Stimulated activated CD4-positive, alpha-beta T cell treated with anti-CD3 and anti-CD28 coated beads, Interleukin-15, amount 100 ng/mL, for 1 hour (primary cell): Measurements from ENCODE around the gene BNC2.

Experiments used
- DNase-seq, 2 donors: peaks; one replicate each; pipeline ENCODE4 v3.0.0-alpha.2; 2020; ENCODE audit warnings: low read depth in 1 of 2, low spot score in 1 of 2

BNC2 gene

DNA sequence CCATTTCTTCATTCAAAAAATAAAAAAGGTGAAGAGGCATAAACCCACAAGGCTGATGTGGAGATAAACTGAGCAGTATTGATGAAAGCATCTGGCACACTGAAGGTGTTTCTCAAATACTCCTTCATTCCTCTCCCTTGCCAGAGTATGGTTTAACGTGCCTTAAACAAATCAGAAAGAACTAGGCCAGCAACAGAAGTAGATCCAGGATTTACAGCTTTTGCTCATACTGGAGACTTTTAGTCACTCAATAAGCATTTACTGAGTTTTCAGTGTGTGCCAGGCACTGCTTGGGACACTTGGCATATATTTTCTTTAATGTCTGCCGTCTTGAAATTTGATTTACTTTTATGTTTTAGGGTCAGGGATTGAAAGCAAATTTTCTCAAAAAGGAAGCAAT is 53.0 kb downstream of the BNC2 start:
- DNase-seq = no peak

DNA sequence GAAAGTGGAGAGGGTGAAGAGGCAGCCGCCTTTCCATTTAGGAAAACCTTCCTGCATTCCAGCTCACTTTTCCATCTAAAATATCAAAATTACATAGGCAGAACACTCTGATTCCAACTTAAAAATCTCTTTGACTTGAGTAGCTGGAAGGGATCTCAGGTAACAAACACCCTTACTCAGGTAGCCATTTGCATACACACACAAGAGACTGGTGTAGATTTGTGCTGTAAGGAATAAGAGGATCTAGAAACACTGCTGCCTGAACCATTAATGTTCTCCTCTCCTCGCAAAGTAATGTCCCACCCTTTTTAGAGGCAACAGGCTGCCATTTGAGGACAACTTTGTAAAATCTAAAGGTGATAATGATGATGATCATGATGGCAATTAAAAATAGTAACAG is 53.5 kb downstream of the BNC2 start:
- no peak for DNase-seq

DNA sequence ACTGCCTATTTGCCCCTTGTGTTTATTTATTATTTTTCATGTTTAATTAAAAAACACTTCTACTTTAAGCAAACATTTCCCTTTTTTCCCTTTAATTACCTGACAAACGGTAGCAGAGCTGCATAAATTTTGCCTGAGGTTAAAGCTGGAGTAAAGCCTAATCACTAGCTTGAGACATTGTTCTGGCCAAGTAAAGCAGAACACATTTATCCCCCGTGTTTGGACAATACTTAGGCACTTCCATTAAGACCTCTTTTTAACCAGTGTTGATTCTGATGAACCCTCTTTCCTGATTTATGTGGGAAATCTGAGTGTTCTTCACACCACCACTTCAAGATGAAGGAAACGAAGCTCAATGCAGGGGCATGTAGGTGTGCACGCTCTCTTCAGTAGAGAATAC is 54.5 kb downstream of the BNC2 start:
- DNase-seq = no peak

DNA sequence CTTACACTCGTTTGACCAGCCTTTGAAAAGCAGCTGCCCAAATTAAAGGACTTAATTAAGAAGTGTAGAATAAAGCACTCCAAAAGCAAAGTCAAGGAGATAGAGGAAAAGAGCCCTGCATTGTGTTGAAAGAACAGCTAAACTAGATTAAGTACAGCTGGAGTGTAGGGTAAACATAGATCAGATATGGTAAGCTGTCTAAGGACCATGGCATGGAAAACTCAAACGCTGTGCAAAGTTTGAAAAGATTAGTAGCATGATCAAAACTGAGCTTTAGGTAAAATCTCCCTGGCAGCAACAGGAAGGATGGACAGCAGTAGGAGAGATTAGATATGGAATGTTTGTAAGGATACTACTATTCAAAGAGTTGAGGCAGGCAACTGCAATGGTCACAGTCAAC is 55.4 kb downstream of the BNC2 start:
- DNase-seq = no peak

DNA sequence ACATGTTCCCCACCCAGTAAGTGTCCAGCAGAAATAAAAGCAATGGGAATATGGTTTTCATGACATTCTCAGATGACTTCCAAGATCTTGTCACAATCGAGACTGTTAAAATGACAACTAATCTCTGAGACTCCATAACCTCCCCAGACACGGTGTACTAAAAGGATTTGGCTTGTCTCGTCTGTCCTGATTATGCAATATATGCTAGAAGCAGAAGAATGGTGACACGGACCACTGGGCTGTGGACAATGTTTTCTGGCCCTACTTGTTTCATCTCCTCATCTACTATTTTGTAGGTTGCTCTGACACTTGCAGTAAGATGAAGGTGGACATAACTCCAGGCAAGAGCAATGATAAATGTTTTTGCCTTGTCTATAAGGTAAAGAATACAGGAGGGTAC is 56.6 kb downstream of the BNC2 start:
- DNase-seq = no peak

DNA sequence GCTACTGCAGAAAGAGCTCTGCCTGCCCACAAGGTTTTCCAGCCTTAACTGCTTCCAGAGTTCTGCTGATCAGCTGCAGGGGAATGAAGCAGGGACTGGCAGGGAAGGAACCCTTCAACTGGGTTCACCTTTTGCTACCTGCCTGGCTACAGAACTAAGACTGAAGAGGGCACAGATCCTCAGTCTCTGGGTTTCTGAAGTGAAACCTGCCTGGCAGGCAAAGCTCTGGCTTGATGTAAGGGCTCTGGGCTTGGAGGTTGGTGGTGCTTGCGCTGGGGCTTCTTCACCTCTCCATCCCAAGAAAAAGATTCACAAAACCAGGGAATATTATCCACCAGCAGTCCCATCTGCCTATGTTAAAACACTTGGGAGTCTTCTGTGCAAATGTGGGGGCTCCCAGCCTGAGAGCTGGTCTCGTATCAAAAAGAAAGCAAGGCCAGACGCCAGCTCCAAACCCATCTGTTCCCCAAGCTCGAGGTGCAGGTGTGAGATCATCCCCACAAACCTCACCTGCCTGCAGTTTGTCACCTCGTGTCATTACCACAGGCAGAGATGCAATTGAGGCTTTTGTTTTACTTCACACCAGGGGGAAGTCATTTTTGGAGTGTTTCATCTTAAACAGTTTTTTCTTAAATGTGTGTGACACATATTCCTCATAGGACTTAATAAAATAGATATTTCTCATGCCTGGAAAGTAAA is 58.3 kb downstream of the BNC2 start:
- DNase-seq = no peak

DNA sequence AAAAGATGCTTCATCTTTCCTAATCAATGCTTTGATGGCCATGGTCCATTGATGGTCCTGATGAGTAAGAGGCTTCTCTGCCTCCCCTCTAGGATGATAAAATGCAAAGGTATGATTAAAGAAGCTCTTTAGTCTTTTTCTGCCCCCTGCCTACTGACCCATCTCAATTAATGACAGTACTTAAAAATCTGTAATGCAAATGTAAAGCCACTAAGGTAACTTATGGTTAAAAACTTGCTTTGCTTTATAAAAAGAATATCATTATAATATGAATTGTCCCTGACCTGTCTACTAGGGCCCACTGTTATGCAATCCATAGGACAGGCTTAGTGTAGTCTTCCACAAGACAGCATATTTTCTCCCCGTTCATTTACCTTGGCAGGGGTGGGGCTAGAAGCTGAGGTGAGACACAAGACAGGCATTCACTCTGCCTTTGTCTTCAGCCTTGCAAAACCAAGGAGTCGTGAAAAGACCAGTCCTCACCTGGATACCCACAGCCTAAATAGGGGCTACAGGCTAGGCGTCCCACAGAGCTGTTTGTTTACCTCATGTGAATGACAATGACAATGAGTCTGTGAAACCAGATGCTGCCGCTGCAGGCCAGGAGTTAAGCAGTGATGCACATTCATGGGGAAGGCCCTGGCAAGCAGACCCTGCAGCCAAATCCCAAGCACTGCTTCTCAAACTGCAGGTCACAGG is 60.4 kb downstream of the BNC2 start:
- DNase-seq = no peak

DNA sequence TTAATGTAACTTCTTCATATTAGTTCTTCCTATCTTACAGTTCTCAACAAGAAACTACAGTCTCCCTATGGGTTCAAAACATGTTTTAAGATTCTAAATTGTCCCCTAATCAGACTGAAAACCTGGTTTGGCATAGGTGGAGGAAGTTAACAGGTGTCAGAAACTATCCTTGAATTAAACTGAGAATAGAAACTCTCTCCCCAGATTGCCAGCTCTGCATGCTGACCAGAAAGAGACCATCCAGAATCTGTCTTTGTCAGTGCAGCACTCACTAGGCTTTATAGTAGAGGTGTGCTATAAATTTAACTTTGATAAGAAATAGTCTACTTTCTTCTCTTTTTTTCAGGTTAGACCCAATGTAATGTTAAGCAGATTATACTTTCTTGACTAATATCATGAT is 63.8 kb downstream of the BNC2 start:
- no peak for DNase-seq

DNA sequence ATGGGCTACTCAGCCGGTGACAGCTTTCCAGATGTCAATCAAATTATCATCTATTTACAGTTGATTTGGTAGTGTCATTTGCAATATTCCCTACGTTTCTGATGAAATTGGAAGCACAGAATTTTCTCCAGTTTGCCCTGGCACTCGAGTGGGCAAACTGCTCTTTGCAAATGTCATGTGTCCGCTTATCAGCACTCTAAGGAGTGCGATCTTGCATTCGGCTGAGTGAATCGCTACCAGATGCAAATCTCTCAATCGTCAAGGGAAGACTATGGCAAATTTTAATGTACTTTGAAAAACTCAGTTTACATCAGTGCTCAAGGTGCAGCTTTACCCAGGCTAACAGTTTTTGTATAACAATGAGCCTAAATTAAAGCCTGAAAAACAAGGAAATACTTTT is 66.8 kb downstream of the BNC2 start:
- DNase-seq = no peak

DNA sequence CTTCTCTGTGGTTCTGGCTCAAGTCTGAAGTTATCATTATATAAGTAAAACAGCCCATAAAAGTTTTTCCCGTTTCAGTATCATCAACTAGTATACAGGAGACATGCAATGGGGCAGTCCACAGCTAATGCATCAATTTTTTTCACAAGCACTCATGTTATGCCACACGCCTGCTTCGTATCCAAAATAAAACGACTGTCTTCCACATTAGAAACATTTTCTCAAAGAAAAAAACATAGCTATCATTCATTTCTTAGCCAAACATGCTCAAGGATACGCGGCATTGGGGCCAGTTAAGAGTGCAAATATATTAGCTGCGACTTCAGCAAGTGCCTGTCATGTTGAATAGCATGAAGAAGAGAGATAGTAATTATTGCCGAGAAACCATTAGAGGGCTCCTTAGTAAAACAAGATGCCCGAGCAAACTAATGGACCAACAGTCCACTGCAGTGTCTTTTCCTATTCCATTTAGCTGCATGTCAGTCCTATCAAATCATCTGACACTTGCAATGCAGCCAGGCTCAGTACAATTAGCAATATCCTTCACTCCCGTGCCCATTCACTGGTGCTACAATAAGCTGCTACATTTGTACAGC is 68.5 kb downstream of the BNC2 start:
- no peak for DNase-seq

DNA sequence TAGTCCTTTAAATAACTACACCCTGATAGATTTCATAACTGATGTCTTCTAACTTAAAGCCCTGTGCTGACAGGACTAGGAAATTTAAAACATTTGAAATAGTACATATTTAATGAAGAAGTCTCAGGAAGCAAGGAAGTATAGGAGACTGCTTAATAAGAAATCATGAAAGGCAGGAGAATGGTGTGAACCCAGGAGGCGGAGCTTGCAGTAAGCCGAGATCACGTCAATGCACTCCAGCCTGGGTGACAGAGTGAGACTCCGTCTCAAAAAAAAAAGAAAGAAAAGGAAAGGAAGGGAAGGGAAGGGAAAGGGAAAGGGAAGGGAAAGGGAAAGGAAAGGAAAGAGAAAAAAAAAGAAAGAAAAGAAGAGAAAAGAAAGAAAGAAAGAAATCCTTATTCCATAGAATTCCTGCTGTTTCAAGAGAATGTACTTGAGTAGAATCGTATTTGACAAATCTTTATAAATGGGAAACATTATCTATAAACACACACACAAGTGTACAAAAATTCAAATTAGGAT is 74.1 kb downstream of the BNC2 start:
- no peak for DNase-seq

DNA sequence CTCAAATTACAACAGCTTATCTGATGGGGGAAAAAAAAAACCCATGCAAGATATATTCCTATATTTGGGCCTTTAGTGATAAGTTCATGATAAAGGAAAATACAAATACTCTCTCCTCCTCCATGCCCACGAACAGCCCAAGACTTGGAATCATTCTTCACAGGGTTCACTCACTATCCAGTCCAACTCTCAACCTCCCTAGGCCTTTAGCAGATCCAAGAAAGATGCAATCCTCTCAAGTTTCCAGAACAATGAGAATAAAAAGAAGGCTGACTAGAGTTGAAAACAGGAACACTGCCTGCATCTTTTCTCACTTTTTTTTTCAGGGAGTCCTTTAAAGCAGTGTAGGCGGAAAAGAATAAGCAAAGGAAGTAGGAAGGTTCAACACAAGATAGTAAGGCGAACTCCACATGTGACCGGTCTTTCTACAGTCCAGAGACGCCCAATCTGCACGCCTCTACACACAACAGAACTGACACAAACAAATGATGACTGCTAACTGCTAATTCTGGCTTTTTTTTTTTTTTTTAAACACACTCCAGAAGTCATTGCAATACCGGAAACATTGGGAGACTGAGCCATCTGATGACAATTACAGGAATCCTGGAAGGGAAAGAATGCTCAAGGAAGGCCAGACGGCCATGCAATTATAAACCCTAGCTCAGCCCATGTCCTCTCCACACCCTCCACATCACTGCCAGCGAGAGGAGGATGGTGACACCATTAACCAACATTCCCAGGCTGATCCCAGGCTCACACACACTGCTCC is 75.4 kb downstream of the BNC2 start:
- no peak for DNase-seq

DNA sequence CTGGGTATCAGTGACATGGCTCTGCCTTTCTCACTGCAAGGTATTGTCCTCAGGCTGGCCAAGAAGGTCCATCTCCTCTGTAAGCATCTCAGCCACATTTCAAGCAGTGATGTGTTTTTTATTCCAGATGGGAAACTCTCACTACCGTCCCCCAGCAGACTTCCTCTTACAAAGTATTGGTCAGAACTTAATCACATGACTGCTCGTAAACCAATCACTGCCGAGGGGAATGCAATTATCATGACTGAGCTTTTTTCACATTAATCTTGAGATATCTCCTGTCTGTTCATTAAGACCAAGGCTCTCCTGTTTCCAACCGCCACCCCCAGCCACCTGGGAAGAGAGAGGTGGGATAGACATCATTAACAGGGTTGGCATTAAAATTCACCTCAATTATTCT is 76.4 kb downstream of the BNC2 start:
- DNase-seq = no peak

DNA sequence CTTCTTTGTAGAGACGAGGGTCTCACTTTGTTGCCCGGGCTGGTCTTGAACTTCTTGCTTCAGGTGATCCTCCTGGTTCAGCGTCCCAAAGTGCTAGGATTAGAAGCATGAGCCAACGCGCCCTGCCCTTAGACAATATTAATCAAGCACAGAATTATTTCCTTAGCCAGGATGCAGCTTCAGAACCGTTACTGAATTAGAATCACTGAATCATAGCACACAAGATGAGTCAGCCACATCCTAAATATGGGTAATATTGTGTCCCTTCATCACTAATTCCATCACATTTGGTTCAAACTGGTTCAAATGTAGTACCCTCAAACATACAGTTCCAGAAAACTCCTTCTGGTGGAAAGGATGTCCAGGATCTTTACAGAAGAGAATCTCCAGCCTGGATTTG is 82.7 kb downstream of the BNC2 start:
- DNase-seq = no peak

DNA sequence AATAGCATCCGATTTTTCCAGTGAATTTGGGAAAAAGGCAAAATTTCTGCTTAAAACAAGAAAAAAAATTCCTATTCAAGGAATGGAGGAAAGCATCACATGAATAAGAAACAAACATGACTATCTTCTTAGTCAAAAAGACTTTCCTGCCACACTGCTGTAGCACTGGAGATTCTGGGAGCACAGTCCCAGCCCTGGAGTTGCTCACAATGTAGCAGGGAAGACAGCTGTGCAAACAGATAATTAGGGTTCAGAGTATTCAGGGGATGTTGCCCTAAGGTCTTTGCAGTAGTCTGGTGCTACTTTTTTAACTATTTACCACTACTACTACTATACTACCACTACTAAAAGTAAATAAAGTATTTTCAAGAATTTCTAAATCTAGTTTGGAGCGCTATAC is 86.5 kb downstream of the BNC2 start:
- no peak for DNase-seq

DNA sequence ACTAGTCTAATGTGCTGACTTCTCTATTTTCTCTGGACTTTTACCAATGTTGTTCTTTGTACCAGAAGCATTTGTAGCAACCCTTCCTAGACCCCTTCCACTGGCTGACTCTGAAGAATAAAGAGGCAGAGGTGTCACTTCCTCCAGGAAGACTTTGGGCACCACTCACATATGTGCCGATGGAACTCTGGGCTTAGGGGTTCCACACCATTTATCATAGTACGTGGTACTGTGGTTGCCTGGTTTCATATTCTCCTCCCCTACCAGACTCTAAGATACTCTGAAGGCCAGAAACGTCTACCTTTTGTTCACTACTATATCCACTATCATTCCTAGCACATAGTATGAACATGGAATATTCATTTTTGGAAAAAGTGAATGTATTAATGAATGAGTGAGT is 88.0 kb downstream of the BNC2 start:
- no peak for DNase-seq

DNA sequence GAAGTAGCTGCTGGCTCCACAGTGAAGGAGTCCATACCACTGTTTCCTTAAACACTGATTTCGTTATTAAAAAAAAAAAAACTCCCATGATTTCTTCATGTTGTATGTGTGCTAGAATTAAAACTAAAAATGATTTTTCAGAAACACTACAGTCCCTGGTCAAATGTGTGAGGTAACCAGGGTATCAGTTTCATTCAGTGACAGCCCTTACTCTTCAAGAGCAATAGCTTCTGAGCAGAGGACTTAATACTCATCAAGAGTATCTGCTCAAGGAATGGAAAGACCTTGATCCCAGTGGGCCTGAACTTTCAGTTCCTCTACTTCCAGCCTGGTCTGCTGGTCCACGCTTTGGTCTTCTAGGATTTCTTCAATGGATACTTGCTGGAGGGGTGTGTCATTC is 95.1 kb downstream of the BNC2 start:
- no peak for DNase-seq

DNA sequence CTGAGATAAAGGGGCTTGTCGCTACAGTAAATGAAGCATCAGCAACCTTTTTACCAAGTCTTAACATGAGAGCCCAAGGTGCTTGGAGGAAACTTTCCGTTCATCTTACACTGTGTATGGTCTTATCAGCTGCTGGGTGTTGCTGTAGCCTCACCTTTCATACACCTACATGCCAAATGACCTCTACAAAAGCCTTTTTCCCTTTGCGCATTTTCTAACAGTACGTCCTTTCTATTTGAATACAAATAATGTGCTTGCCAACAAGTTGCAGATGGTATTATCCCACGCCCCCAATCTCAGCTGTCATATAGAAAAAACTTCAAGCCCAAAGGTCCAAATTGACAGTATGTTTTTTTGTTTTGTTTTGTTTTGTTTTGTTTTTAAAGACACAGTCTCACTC is 96.9 kb downstream of the BNC2 start:
- no peak for DNase-seq

DNA sequence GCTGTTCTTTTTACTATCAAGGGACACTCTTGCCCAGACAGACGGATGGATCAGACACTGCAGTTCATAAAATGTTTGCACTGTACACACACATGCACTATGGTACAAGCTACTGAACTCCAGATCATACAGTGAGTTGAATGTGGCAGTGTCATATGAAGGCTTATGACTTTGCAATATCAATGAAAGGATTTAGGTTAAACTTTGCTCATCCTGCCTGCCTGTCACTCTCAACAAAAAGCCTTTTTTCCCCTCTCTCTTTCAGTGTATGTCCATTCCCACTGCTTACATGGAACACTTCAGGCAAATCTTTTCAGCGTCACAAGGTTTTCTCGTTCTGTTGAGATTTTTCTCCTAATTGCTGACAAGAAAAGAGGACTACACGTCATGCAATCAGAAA is 97.4 kb downstream of the BNC2 start:
- DNase-seq = no peak

DNA sequence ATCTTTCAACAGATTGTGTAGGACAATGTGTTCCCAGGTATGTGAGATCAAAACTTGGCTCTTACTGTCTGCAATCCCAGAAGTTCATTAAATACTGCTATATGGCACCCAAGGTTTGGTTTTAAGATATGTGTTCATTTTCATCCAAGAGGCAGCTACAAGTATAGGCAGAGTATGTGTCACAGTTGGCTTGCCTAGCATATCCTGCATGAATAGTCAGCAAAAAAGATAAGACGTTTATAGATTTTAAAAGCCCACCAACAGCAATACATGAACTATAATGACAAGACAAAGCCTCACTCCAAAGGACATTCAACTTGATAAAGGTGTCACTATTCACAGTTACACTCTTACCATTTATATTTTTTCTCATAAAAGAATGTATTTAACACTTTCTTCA is 99.1 kb downstream of the BNC2 start:
- DNase-seq = no peak

DNA sequence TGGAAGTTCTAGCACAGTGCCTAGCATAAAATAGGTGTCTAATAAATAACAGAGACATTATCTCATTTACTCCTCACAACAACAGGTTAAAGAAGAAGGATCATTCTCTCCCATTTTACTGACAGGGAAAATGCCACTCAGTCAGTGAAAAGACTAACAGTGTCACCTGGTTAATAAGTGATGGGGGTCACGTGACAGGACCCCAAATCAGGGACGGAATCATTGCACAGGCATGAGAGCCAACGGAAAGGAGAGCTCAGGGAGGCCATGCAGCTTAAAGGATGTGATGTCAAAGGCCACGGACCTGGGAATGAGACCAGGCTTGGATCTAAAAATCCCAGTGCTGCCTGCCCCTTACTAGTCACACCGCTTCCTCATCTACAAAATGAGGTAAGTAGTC is 101.2 kb downstream of the BNC2 start:
- no peak for DNase-seq

DNA sequence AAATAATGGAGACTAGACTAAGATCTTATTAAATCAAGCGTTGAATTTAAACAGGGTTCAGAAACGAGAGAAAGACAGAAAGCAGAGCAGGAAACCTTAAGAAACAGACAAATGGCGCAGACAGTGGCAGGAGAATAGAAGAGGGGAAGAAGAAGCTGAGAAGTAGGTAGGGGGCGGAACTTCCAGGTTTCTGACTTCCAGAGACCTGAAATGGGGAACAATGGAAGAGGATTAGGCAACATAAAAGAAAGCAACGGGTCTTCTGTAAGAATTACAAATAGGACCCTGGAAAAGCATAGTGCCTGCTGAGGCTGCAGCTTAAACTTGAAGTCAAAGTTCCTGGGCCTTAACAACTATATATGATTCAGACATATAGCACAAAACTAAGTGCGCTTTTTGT is 101.7 kb downstream of the BNC2 start:
- no peak for DNase-seq
